ENCODE measurements around the gene SRPK3.

The SRPK3 gene

GRCh38 chrX:153769158-153769864 lies 11.5 kb upstream of the SRPK3 start:
- no peak for TF ChIP-seq EZH2phosphoT487 (IDR thresholded peaks at IDR 0.05; ENCODE audit: borderline replicate concordance, low read length)
- no peak for TF ChIP-seq CTCF (IDR thresholded peaks at IDR 0.05; ENCODE audit: low read depth, low read length, poor library complexity, severe bottlenecking)
- no peaks in the 10 kb centered on the region for H3K9me2 ChIP-seq (replicated peaks; ENCODE audit: control insufficient read depth, low read length)
- H3K4me2 ChIP-seq (ENCODE audit: low read length), result no peak overlapping the region
- H3K79me2 ChIP-seq (ENCODE audit: control insufficient read depth, low read length), result no peaks in the 10 kb centered on the region
- H3F3A ChIP-seq (ENCODE audit: control insufficient read depth, insufficient read depth), result no peaks in the 10 kb centered on the region
- H3K9me3 ChIP-seq (ENCODE audit: control insufficient read depth, insufficient read depth, low read length), result no peaks in the 10 kb centered on the region
- H3K27ac ChIP-seq (ENCODE audit: low read depth, low read length), result no peak overlapping the region
- H3K27me3 ChIP-seq (ENCODE audit: control insufficient read depth, low read length), result no peaks in the 10 kb centered on the region
- no peaks in the 10 kb centered on the region for H3K36me3 ChIP-seq (ENCODE audit: control insufficient read depth, low read length)
- peaks cover 3% of the 10 kb centered on the region; the same call in 1 of the 2 replicates for H3K4me1 ChIP-seq (ENCODE audit: control insufficient read depth, low read length)
- H4K20me1 ChIP-seq (ENCODE audit: control insufficient read depth, insufficient read depth, low read depth, low read length), result no peaks in the 10 kb centered on the region
- no peak overlapping the region for H3K4me3 ChIP-seq (ENCODE audit: low read length)

- Histone ChIP-seq H3K27ac (ENCODE audit: low read depth, low read length) (no peak overlapping the region), H3F3A (ENCODE audit: control insufficient read depth, insufficient read depth) (no peaks in the 10 kb centered on the region), H4K20me1 (ENCODE audit: control insufficient read depth, insufficient read depth, low read depth, low read length) (no peaks in the 10 kb centered on the region), H3K4me1 (ENCODE audit: control insufficient read depth, low read length) (peaks cover 3% of the 10 kb centered on the region; the same call in 1 of the 2 replicates), H3K79me2 (ENCODE audit: control insufficient read depth, low read length) (no peaks in the 10 kb centered on the region), H3K9me3 (ENCODE audit: control insufficient read depth, insufficient read depth, low read length) (no peaks in the 10 kb centered on the region), H3K9me2 (replicated peaks; ENCODE audit: control insufficient read depth, low read length) (no peaks in the 10 kb centered on the region), H3K4me2 (ENCODE audit: low read length) (no peak overlapping the region), H3K27me3 (ENCODE audit: control insufficient read depth, low read length) (no peaks in the 10 kb centered on the region), H3K36me3 (ENCODE audit: control insufficient read depth, low read length) (no peaks in the 10 kb centered on the region), H3K4me3 (ENCODE audit: low read length) (no peak overlapping the region)
- TF ChIP-seq EZH2phosphoT487 (IDR thresholded peaks at IDR 0.05; ENCODE audit: borderline replicate concordance, low read length) (no peak), CTCF (IDR thresholded peaks at IDR 0.05; ENCODE audit: low read depth, low read length, poor library complexity, severe bottlenecking) (no peak)
Observed at GRCh38 chrX:153769865-153770600, 10.8 kb upstream of the SRPK3 start.

DNA sequence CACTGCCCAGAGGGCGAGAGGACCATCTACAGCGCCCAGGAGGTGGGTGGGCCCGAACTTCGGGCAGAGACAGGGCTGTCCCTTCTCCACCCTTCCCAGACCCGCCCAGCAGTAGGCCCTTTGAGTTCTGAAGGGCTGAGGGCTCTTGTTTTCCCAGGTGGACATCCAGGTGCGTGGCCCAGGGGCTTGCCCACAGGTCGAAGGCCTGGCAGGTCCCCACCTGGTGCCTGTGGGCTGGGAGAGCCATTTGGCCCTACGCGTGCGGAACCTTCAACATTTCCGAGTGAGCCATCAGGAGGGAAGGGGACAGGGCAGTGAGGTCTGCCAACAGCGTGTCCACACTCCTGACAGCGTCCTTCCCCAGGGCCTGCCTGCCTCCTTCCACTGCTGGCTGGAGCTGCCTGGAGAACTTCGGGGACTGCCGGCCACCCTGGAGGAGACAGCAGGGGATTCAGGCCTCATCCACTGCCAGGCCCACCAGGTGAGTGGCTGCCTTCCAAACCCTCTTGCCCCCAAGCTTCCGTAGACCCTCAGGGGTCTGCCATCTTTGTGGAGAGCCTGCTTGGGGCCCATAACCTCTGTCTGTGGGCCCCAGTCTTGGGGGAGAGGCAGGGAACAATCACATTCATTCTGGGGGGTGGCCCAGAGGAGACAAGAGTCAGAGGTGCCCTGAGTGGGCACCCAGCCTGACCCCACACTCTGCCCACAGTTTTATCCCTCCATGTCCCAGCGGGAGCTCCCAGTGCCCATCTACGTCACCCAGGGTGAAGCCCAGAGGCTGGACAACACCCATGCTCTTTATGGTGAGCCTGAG lies 10.0 kb upstream of the SRPK3 start:
- H3K27ac ChIP-seq (ENCODE audit: low read depth, low read length), result no peak overlapping the region
- H3K4me1 ChIP-seq (ENCODE audit: control insufficient read depth, low read length), result peaks cover 3% of the 10 kb centered on the region; the same call in 1 of the 2 replicates
- no peaks in the 10 kb centered on the region for H3K9me3 ChIP-seq (ENCODE audit: control insufficient read depth, insufficient read depth, low read length)
- TF ChIP-seq EZH2phosphoT487 (IDR thresholded peaks at IDR 0.05; ENCODE audit: borderline replicate concordance, low read length) (no peak), CTCF (IDR thresholded peaks at IDR 0.05; ENCODE audit: low read depth, low read length, poor library complexity, severe bottlenecking) (no peak)
- no peak overlapping the region for H3K4me3 ChIP-seq (ENCODE audit: low read length)
- H3K9me2 ChIP-seq (replicated peaks; ENCODE audit: control insufficient read depth, low read length), result no peaks in the 10 kb centered on the region
- no peaks in the 10 kb centered on the region for H3F3A ChIP-seq (ENCODE audit: control insufficient read depth, insufficient read depth)
- H3K79me2 ChIP-seq (ENCODE audit: control insufficient read depth, low read length), result no peaks in the 10 kb centered on the region
- H4K20me1 ChIP-seq (ENCODE audit: control insufficient read depth, insufficient read depth, low read depth, low read length), result no peaks in the 10 kb centered on the region
- H3K27me3 ChIP-seq (ENCODE audit: control insufficient read depth, low read length), result no peaks in the 10 kb centered on the region
- H3K36me3 ChIP-seq (ENCODE audit: control insufficient read depth, low read length), result no peaks in the 10 kb centered on the region
- H3K4me2 ChIP-seq (ENCODE audit: low read length), result no peak overlapping the region
